Measurements from ENCODE around the gene PHACTR1. TPM values are rescaled to one million over a fixed set of nuclear protein-coding genes. Genes with fewer than 3 reads are reported as not detected.

Gene PHACTR1
- total and polyA plus RNA-seq, 4 experiments from 2014 or later: 0.03 to 0.44 (median 0.42) TPM

- Histone ChIP-seq H3K36me3 (ENCODE audit: insufficient read depth, low read length) (no peaks in the 10 kb centered on the region), H3K4me3 (ENCODE audit: low read length in 2 of 2) (no peak overlapping the region), H3K4me1 (ENCODE audit: insufficient read depth, low read length) (no peaks in the 10 kb centered on the region), H3K27me3 (ENCODE audit: insufficient read depth, low read length) (no peaks in the 10 kb centered on the region), H3K27ac (ENCODE audit: low read depth, low read length) (no peak overlapping the region), H3K9me3 (ENCODE audit: control insufficient read depth in 1 of 2, low read length in 2 of 2) (no peaks in the 10 kb centered on the region)
- H3K4me3 Mint-ChIP-seq: no peak overlapping the region
- intact Hi-C loops (cut with micrococcal nuclease): no loop called here
- POLR2A ChIA-PET (ENCODE audit: partially characterized antibody): no interaction called here
- CTCF ChIA-PET (ENCODE audit: partially characterized antibody): no interaction called here
- H3K27ac Mint-ChIP-seq: no peak overlapping the region
- H3K36me3 Mint-ChIP-seq: no peaks in the 10 kb centered on the region
- H3K4me1 Mint-ChIP-seq: no peaks in the 10 kb centered on the region
- no peak for DNase-seq
- peaks cover 0 to 8% (median 4%) of the 10 kb centered on the region in 8 donors for H3K9me3 Mint-ChIP-seq
- H3K27me3 Mint-ChIP-seq: peaks cover 4 to 6% of the 10 kb centered on the region in 2 donors
Measured at GRCh38 chr6:13252790-13253189, 536.2 kb downstream of the PHACTR1 start.

- DNase-seq: no peak
- no peaks in the 10 kb centered on the region for H3K4me1 ChIP-seq (ENCODE audit: insufficient read depth, low read length)
- H3K4me3 ChIP-seq (ENCODE audit: low read length in 2 of 2): no peak overlapping the region
- no peaks in the 10 kb centered on the region for H3K27me3 ChIP-seq (ENCODE audit: insufficient read depth, low read length)
- ChIA-PET POLR2A (ENCODE audit: partially characterized antibody) (no interaction called here), CTCF (ENCODE audit: partially characterized antibody) (no interaction called here)
- no peaks in the 10 kb centered on the region for H3K9me3 ChIP-seq (ENCODE audit: control insufficient read depth in 1 of 2, low read length in 2 of 2)
- Mint-ChIP-seq H3K27me3 (peaks cover 4 to 6% of the 10 kb centered on the region in 2 donors), H3K27ac (no peak overlapping the region), H3K4me1 (no peaks in the 10 kb centered on the region), H3K4me3 (no peak overlapping the region), H3K36me3 (no peaks in the 10 kb centered on the region), H3K9me3 (peaks cover 0 to 8% (median 4%) of the 10 kb centered on the region in 8 donors)
- intact Hi-C loops (cut with micrococcal nuclease): no loop called here
- H3K36me3 ChIP-seq (ENCODE audit: insufficient read depth, low read length): no peaks in the 10 kb centered on the region
- no peak overlapping the region for H3K27ac ChIP-seq (ENCODE audit: low read depth, low read length)
Measured at GRCh38 chr6:13253272-13253671, 536.7 kb downstream of the PHACTR1 start.

- Mint-ChIP-seq H3K27me3 (no peaks in the 10 kb centered on the region), H3K36me3 (no peaks in the 10 kb centered on the region), H3K4me3 (no peak overlapping the region), H3K9me3 (peaks cover 0 to 8% (median 3%) of the 10 kb centered on the region in 8 donors), H3K27ac (no peak overlapping the region), H3K4me1 (peaks cover 0 to under 1% (median under 1%) of the 10 kb centered on the region in 4 donors)
- ChIA-PET POLR2A (ENCODE audit: partially characterized antibody) (no interaction called here), CTCF (ENCODE audit: partially characterized antibody) (no interaction called here)
- intact Hi-C loops (cut with micrococcal nuclease): no loop called here
- no peaks in the 10 kb centered on the region for H3K36me3 ChIP-seq (ENCODE audit: insufficient read depth, low read length)
- H3K27me3 ChIP-seq (ENCODE audit: insufficient read depth, low read length): no peaks in the 10 kb centered on the region
- no peaks in the 10 kb centered on the region for H3K4me1 ChIP-seq (ENCODE audit: insufficient read depth, low read length)
- H3K27ac ChIP-seq (ENCODE audit: low read depth, low read length): no peak overlapping the region
- no peaks in the 10 kb centered on the region for H3K9me3 ChIP-seq (ENCODE audit: control insufficient read depth in 1 of 2, low read length in 2 of 2)
- H3K4me3 ChIP-seq (ENCODE audit: low read length in 2 of 2): no peak overlapping the region
- DNase-seq: no peak
Measured at GRCh38 chr6:13256266-13257001, 539.9 kb downstream of the PHACTR1 start.

GRCh38 chr6:13259393-13259792, 542.8 kb downstream of the PHACTR1 start:
- DNase-seq: no peak
- intact Hi-C loops (cut with micrococcal nuclease): no loop called here
- no peaks in the 10 kb centered on the region for H3K36me3 ChIP-seq (ENCODE audit: insufficient read depth, low read length)
- H3K27me3 ChIP-seq (ENCODE audit: insufficient read depth, low read length): no peaks in the 10 kb centered on the region
- ChIA-PET POLR2A (ENCODE audit: partially characterized antibody) (no interaction called here), CTCF (ENCODE audit: partially characterized antibody) (no interaction called here)
- peaks cover 0 to 2% of the 10 kb centered on the region in 2 donors for H3K27me3 Mint-ChIP-seq
- H3K36me3 Mint-ChIP-seq: no peaks in the 10 kb centered on the region
- no peak overlapping the region for H3K27ac Mint-ChIP-seq
- no peak overlapping the region for H3K27ac ChIP-seq (ENCODE audit: low read depth, low read length)
- H3K4me1 ChIP-seq (ENCODE audit: insufficient read depth, low read length): no peaks in the 10 kb centered on the region
- no peak overlapping the region for H3K4me3 ChIP-seq (ENCODE audit: low read length in 2 of 2)
- H3K4me3 Mint-ChIP-seq: no peak overlapping the region
- H3K9me3 ChIP-seq (ENCODE audit: control insufficient read depth in 1 of 2, low read length in 2 of 2): no peaks in the 10 kb centered on the region
- H3K4me1 Mint-ChIP-seq: peaks cover 0 to 4% (median 3%) of the 10 kb centered on the region in 4 donors
- H3K9me3 Mint-ChIP-seq: peaks cover 0 to 8% (median 3%) of the 10 kb centered on the region in 8 donors

- Mint-ChIP-seq H3K9me3 (peaks cover 0 to 8% (median 2%) of the 10 kb centered on the region in 8 donors), H3K36me3 (no peaks in the 10 kb centered on the region), H3K27ac (no peak overlapping the region), H3K27me3 (peaks cover 0 to 2% of the 10 kb centered on the region in 2 donors), H3K4me3 (no peak overlapping the region), H3K4me1 (peaks cover 0 to 4% (median 3%) of the 10 kb centered on the region in 4 donors)
- no peak for DNase-seq
- intact Hi-C loops (cut with micrococcal nuclease): no loop called here
- ChIA-PET CTCF (ENCODE audit: partially characterized antibody) (no interaction called here), POLR2A (ENCODE audit: partially characterized antibody) (no interaction called here)
- no peaks in the 10 kb centered on the region for H3K9me3 ChIP-seq (ENCODE audit: control insufficient read depth in 1 of 2, low read length in 2 of 2)
- H3K27me3 ChIP-seq (ENCODE audit: insufficient read depth, low read length): no peaks in the 10 kb centered on the region
- H3K36me3 ChIP-seq (ENCODE audit: insufficient read depth, low read length): no peaks in the 10 kb centered on the region
- no peaks in the 10 kb centered on the region for H3K4me1 ChIP-seq (ENCODE audit: insufficient read depth, low read length)
- H3K27ac ChIP-seq (ENCODE audit: low read depth, low read length): no peak overlapping the region
- no peak overlapping the region for H3K4me3 ChIP-seq (ENCODE audit: low read length in 2 of 2)
Measured at GRCh38 chr6:13260101-13260598, 543.6 kb downstream of the PHACTR1 start.

- intact Hi-C loops (cut with micrococcal nuclease): no loop called here
- Mint-ChIP-seq H3K27ac (no peak overlapping the region), H3K36me3 (peaks cover 0 to 3% of the 10 kb centered on the region in 2 donors)
Measured at GRCh38 chr6:13260831-13261230, 544.3 kb downstream of the PHACTR1 start.

GRCh38 chr6:13261464-13261994, 545.0 kb downstream of the PHACTR1 start:
- POLR2A ChIA-PET (ENCODE audit: partially characterized antibody): no interaction called here
- Mint-ChIP-seq H3K27me3 (peaks cover 0 to 2% of the 10 kb centered on the region in 2 donors), H3K27ac (peak overlapping the region in 1 of 7 donors; percentile 19), H3K36me3 (peaks cover 0 to 9% of the 10 kb centered on the region in 2 donors), H3K9me3 (peaks cover 0 to 5% (median 1%) of the 10 kb centered on the region in 8 donors), H3K4me1 (peaks cover 0 to 4% (median 3%) of the 10 kb centered on the region in 4 donors), H3K4me3 (no peak overlapping the region)
- H3K36me3 ChIP-seq (ENCODE audit: insufficient read depth, low read length): no peaks in the 10 kb centered on the region
- no peaks in the 10 kb centered on the region for H3K4me1 ChIP-seq (ENCODE audit: insufficient read depth, low read length)
- H3K27me3 ChIP-seq (ENCODE audit: insufficient read depth, low read length): no peaks in the 10 kb centered on the region
- no peak overlapping the region for H3K4me3 ChIP-seq (ENCODE audit: low read length in 2 of 2)
- H3K27ac ChIP-seq (ENCODE audit: low read depth, low read length): no peak overlapping the region
- DNase-seq: no peak
- no peaks in the 10 kb centered on the region for H3K9me3 ChIP-seq (ENCODE audit: control insufficient read depth in 1 of 2, low read length in 2 of 2)
- CTCF ChIA-PET (ENCODE audit: partially characterized antibody): no interaction called here
- intact Hi-C loops (cut with micrococcal nuclease): no loop called here

More at GRCh38 chr6:13260831-13261230, 544.3 kb downstream of the PHACTR1 start:
- H3K4me1 ChIP-seq (ENCODE audit: insufficient read depth, low read length): no peaks in the 10 kb centered on the region
- no peak for DNase-seq
- Mint-ChIP-seq H3K4me1 (peaks cover 0 to 4% (median 3%) of the 10 kb centered on the region in 4 donors), H3K4me3 (peak overlapping the region in 1 of 8 donors; percentile 9), H3K9me3 (peaks cover 0 to 8% (median 2%) of the 10 kb centered on the region in 8 donors), H3K27me3 (peaks cover 0 to 2% of the 10 kb centered on the region in 2 donors)
- no peaks in the 10 kb centered on the region for H3K36me3 ChIP-seq (ENCODE audit: insufficient read depth, low read length)
- H3K4me3 ChIP-seq (ENCODE audit: low read length in 2 of 2): no peak overlapping the region
- no peak overlapping the region for H3K27ac ChIP-seq (ENCODE audit: low read depth, low read length)
- ChIA-PET CTCF (ENCODE audit: partially characterized antibody) (no interaction called here), POLR2A (ENCODE audit: partially characterized antibody) (no interaction called here)
- no peaks in the 10 kb centered on the region for H3K27me3 ChIP-seq (ENCODE audit: insufficient read depth, low read length)
- H3K9me3 ChIP-seq (ENCODE audit: control insufficient read depth in 1 of 2, low read length in 2 of 2): no peaks in the 10 kb centered on the region

All from CD4-positive, alpha-beta memory T cell (primary cell).